SK-N-SH treated with all-trans-retinoic acid at 6 μM for 48 hours (cell line): ENCODE measurements around the gene SLC13A3.

ENCODE experiments used
- ATAC-seq: fragments of 200-7000 bp; cut with Tn5 transposase; 3 replicates; pipeline ENCODE4 v1.9.1; 2020; ENCODE audit warnings: mild to moderate bottlenecking, moderate library complexity
- ARNTL ChIP-seq: fragments of 450-650 bp; formaldehyde crosslinking; IDR thresholded peaks from 2 replicates; pipeline ENCODE4 v1.5.0; 2020; ENCODE audit warnings: low read depth, mild to moderate bottlenecking, moderate library complexity, borderline replicate concordance
- BACH2 ChIP-seq: fragments of 250-450 bp; sonication (Bioruptor Pico); IDR thresholded peaks from 2 replicates; pipeline ENCODE4 v1.9.0; 2021; ENCODE audit warnings: mild to moderate bottlenecking, borderline replicate concordance
- CSDC2 ChIP-seq: fragments of 250-450 bp; sonication (Bioruptor Pico); IDR thresholded peaks from 2 replicates; pipeline ENCODE4 v1.5.0; 2020; ENCODE audit warnings: mild to moderate bottlenecking, moderate library complexity
- ESRRG ChIP-seq: fragments of 250-450 bp; sonication (Bioruptor Pico); IDR thresholded peaks from 2 replicates; pipeline ENCODE4 v1.6.1; 2021; ENCODE audit warnings: mild to moderate bottlenecking
- GLIS3 ChIP-seq: fragments of 250-450 bp; sonication (Bioruptor Pico); IDR thresholded peaks from 2 replicates; pipeline ENCODE4 v1.5.0; 2020; ENCODE audit warnings: mild to moderate bottlenecking, moderate library complexity
- ISL1 ChIP-seq: fragments of 250-450 bp; sonication (Bioruptor Pico); IDR thresholded peaks from 2 replicates; pipeline ENCODE4 v2.1.2; 2022; ENCODE audit warnings: mild to moderate bottlenecking, moderate library complexity
- OSR1 ChIP-seq: fragments of 250-450 bp; sonication (Bioruptor Pico); IDR thresholded peaks from 2 replicates; pipeline ENCODE4 v1.8.0; 2022; ENCODE audit warnings: moderate library complexity, mild to moderate bottlenecking, inconsistent platforms
- RARB ChIP-seq: fragments of 250-450 bp; sonication (Bioruptor Pico); IDR thresholded peaks from 2 replicates; pipeline ENCODE4 v1.8.0; 2021; ENCODE audit warnings: mild to moderate bottlenecking, moderate library complexity
- SNAI2 ChIP-seq: fragments of 250-450 bp; sonication (Bioruptor Pico); IDR thresholded peaks from 2 replicates; pipeline ENCODE4 v1.5.0; 2020; ENCODE audit warnings: mild to moderate bottlenecking, moderate library complexity
- TCF4 ChIP-seq: fragments of 250-450 bp; sonication (Bioruptor Pico); IDR thresholded peaks from 2 replicates; pipeline ENCODE4 v1.8.0; 2021; ENCODE audit warnings: mild to moderate bottlenecking, moderate library complexity, borderline replicate concordance
- ZFP3 ChIP-seq: fragments of 250-450 bp; sonication (Bioruptor Pico); IDR thresholded peaks from 2 replicates; pipeline ENCODE4 v1.5.0; 2020; ENCODE audit warnings: mild to moderate bottlenecking, moderate library complexity
- ZFP30 ChIP-seq: fragments of 450-650 bp; formaldehyde crosslinking; IDR thresholded peaks from 2 replicates; pipeline ENCODE4 v1.5.0; 2022; ENCODE audit warnings: mild to moderate bottlenecking, moderate library complexity
- ZNF70 ChIP-seq: fragments of 450-650 bp; formaldehyde crosslinking; IDR thresholded peaks from 2 replicates; pipeline ENCODE4 v1.5.0; 2020; ENCODE audit warnings: mild to moderate bottlenecking, moderate library complexity
- ZNF8 ChIP-seq: fragments of 450-650 bp; formaldehyde crosslinking; IDR thresholded peaks from 2 replicates; pipeline ENCODE4 v1.5.0; 2020; ENCODE audit warnings: mild to moderate bottlenecking, moderate library complexity
- TF ChIP-seq, protein P1 (sequence below): fragments of 250-450 bp; sonication (Bioruptor Pico); IDR thresholded peaks from 2 replicates; pipeline ENCODE4 v1.8.0; 2020; ENCODE audit warnings: mild to moderate bottlenecking, moderate library complexity, borderline replicate concordance
- TF ChIP-seq, protein P2 (sequence below): fragments of 250-450 bp; sonication (Bioruptor Pico); IDR thresholded peaks from 2 replicates; pipeline ENCODE4 v1.5.1; 2021; ENCODE audit warnings: mild to moderate bottlenecking, moderate library complexity
- TF ChIP-seq, protein P3 (sequence below): fragments of 250-450 bp; sonication (Bioruptor Pico); IDR thresholded peaks from 2 replicates; pipeline ENCODE4 v1.8.0; 2021; ENCODE audit warnings: low read depth, mild to moderate bottlenecking, moderate library complexity, borderline replicate concordance
- TF ChIP-seq, protein P4 (sequence below): fragments of 250-450 bp; sonication (Bioruptor Pico); IDR thresholded peaks from 2 replicates; pipeline ENCODE4 v1.5.1; 2020; ENCODE audit warnings: low read depth, mild to moderate bottlenecking, moderate library complexity
- TF ChIP-seq, protein P5 (sequence below): fragments of 250-450 bp; sonication (Bioruptor Pico); IDR thresholded peaks from 2 replicates; pipeline ENCODE4 v1.5.0; 2020; ENCODE audit warnings: mild to moderate bottlenecking, moderate library complexity

Gene SLC13A3

DNA sequence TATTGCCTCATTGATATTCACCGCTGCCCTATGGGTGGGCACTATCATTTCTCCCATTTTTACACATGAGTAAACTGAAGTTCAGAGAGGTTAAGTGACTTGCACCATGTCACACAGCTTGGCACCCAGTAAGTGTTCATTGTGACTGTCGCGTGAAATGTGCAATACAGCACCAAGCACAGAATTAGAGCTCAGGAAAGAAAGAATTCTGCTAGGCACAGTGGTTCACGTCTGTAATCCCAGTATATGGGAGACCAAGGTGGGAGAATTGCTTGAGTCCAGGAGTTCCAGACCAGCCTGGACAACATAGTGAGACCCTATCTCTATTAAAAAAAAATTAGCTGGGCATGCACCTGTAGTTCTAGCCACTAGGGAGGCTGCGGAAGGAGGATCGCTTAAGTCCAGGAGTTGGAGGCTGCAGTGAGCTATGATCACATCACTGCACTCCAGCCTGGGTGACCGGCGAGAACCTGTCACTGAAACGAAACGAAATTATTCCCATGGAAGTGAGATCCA, 626 bp downstream of the SLC13A3 start (continued):
- TF ChIP-seq, protein P1, sequence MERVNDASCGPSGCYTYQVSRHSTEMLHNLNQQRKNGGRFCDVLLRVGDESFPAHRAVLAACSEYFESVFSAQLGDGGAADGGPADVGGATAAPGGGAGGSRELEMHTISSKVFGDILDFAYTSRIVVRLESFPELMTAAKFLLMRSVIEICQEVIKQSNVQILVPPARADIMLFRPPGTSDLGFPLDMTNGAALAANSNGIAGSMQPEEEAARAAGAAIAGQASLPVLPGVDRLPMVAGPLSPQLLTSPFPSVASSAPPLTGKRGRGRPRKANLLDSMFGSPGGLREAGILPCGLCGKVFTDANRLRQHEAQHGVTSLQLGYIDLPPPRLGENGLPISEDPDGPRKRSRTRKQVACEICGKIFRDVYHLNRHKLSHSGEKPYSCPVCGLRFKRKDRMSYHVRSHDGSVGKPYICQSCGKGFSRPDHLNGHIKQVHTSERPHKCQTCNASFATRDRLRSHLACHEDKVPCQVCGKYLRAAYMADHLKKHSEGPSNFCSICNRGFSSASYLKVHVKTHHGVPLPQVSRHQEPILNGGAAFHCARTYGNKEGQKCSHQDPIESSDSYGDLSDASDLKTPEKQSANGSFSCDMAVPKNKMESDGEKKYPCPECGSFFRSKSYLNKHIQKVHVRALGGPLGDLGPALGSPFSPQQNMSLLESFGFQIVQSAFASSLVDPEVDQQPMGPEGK (CRISPR knock-in tag) = no peak
- TF ChIP-seq CSDC2 = no peak
- no peak for TF ChIP-seq RARB (CRISPR knock-in tag)

DNA sequence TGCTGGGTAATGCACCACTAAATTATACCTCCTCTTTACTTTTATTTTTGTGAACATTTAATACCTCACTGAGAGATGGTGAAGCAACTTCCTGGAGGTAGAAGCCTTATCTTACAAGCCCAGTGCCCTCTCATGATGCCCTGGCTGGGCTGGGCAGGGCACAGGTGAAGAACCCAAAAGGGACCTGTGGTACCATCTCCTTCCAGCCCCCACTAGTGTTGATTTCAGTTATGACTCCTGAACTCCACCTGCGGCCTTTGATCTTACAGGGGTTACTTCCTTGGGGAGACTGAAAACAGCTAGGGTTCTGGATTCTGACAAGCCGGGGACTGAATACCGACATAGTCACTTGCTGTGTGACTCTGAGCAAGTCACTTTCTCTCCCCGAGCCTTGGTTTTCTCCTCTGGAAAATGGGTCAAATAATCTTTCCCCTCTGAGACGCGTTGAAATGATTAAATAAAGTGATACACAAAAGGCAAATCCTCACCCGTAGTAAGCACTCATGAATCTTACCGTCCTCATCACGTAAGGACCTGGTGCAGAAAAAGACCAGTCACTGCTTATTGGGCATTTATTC, 1.2 kb downstream of the SLC13A3 start:
- no peak for ATAC-seq
- no peak for TF ChIP-seq ISL1 (CRISPR knock-in tag)
- no peak for TF ChIP-seq RARB (CRISPR knock-in tag)
- TF ChIP-seq GLIS3 = no peak
- TF ChIP-seq, protein P2, sequence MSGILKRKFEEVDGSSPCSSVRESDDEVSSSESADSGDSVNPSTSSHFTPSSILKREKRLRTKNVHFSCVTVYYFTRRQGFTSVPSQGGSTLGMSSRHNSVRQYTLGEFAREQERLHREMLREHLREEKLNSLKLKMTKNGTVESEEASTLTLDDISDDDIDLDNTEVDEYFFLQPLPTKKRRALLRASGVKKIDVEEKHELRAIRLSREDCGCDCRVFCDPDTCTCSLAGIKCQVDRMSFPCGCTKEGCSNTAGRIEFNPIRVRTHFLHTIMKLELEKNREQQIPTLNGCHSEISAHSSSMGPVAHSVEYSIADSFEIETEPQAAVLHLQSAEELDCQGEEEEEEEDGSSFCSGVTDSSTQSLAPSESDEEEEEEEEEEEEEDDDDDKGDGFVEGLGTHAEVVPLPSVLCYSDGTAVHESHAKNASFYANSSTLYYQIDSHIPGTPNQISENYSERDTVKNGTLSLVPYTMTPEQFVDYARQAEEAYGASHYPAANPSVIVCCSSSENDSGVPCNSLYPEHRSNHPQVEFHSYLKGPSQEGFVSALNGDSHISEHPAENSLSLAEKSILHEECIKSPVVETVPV (CRISPR knock-in tag) = no peak
- no peak for TF ChIP-seq ARNTL (CRISPR knock-in tag)
- no peak for TF ChIP-seq ESRRG (CRISPR knock-in tag)
- no peak for TF ChIP-seq ZFP30
- TF ChIP-seq ZNF70 = no peak
- no peak for TF ChIP-seq BACH2 (CRISPR knock-in tag)
- TF ChIP-seq, protein P1 (CRISPR knock-in tag) = no peak
- TF ChIP-seq SNAI2 (CRISPR knock-in tag) = no peak
- no peak for TF ChIP-seq ZFP3 (CRISPR knock-in tag)
- no peak for TF ChIP-seq CSDC2
- no peak for TF ChIP-seq TCF4
- TF ChIP-seq, protein P3, sequence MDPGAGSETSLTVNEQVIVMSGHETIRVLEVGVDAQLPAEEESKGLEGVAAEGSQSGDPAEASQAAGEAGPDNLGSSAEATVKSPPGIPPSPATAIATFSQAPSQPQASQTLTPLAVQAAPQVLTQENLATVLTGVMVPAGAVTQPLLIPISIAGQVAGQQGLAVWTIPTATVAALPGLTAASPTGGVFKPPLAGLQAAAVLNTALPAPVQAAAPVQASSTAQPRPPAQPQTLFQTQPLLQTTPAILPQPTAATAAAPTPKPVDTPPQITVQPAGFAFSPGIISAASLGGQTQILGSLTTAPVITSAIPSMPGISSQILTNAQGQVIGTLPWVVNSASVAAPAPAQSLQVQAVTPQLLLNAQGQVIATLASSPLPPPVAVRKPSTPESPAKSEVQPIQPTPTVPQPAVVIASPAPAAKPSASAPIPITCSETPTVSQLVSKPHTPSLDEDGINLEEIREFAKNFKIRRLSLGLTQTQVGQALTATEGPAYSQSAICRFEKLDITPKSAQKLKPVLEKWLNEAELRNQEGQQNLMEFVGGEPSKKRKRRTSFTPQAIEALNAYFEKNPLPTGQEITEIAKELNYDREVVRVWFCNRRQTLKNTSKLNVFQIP (CRISPR knock-in tag) = no peak
- TF ChIP-seq, protein P4, sequence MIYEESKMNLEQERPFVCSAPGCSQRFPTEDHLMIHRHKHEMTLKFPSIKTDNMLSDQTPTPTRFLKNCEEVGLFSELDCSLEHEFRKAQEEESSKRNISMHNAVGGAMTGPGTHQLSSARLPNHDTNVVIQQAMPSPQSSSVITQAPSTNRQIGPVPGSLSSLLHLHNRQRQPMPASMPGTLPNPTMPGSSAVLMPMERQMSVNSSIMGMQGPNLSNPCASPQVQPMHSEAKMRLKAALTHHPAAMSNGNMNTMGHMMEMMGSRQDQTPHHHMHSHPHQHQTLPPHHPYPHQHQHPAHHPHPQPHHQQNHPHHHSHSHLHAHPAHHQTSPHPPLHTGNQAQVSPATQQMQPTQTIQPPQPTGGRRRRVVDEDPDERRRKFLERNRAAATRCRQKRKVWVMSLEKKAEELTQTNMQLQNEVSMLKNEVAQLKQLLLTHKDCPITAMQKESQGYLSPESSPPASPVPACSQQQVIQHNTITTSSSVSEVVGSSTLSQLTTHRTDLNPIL (CRISPR knock-in tag) = no peak

DNA sequence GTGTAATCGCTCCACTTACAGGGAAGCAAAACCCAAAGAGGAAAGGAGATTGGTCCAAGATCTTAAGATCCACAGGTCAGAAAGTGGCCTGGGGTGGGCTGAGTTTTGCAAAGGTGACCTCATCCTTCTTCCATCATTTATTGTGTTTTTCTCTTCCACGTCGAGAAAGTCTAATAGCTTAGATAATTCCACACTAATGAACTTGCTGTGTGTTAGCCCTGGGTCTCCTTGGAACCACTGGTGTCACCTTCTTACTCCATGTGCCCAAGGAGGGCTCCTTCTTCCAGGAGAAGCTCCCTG, 1.7 kb downstream of the SLC13A3 start:
- no peak for ATAC-seq
- TF ChIP-seq OSR1 (CRISPR knock-in tag) (no peak), RARB (CRISPR knock-in tag) (no peak), ARNTL (CRISPR knock-in tag) (no peak), ZNF70 (no peak), ZNF8 (CRISPR knock-in tag) (no peak), ZFP30 (no peak), ISL1 (CRISPR knock-in tag) (no peak), ESRRG (CRISPR knock-in tag) (no peak)
- TF ChIP-seq, protein P3 (CRISPR knock-in tag) = no peak
- TF ChIP-seq, protein P4 (CRISPR knock-in tag) = no peak
- TF ChIP-seq, protein P1 (CRISPR knock-in tag) = no peak
- TF ChIP-seq, protein P5, sequence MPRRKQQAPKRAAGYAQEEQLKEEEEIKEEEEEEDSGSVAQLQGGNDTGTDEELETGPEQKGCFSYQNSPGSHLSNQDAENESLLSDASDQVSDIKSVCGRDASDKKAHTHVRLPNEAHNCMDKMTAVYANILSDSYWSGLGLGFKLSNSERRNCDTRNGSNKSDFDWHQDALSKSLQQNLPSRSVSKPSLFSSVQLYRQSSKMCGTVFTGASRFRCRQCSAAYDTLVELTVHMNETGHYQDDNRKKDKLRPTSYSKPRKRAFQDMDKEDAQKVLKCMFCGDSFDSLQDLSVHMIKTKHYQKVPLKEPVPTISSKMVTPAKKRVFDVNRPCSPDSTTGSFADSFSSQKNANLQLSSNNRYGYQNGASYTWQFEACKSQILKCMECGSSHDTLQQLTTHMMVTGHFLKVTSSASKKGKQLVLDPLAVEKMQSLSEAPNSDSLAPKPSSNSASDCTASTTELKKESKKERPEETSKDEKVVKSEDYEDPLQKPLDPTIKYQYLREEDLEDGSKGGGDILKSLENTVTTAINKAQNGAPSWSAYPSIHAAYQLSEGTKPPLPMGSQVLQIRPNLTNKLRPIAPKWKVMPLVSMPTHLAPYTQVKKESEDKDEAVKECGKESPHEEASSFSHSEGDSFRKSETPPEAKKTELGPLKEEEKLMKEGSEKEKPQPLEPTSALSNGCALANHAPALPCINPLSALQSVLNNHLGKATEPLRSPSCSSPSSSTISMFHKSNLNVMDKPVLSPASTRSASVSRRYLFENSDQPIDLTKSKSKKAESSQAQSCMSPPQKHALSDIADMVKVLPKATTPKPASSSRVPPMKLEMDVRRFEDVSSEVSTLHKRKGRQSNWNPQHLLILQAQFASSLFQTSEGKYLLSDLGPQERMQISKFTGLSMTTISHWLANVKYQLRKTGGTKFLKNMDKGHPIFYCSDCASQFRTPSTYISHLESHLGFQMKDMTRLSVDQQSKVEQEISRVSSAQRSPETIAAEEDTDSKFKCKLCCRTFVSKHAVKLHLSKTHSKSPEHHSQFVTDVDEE = no peak
